ENCODE data around the gene DPY19L3. TPM values are rescaled to one million over a fixed set of nuclear protein-coding genes. Genes with fewer than 3 reads are reported as not detected.

The DPY19L3 gene, protein sequence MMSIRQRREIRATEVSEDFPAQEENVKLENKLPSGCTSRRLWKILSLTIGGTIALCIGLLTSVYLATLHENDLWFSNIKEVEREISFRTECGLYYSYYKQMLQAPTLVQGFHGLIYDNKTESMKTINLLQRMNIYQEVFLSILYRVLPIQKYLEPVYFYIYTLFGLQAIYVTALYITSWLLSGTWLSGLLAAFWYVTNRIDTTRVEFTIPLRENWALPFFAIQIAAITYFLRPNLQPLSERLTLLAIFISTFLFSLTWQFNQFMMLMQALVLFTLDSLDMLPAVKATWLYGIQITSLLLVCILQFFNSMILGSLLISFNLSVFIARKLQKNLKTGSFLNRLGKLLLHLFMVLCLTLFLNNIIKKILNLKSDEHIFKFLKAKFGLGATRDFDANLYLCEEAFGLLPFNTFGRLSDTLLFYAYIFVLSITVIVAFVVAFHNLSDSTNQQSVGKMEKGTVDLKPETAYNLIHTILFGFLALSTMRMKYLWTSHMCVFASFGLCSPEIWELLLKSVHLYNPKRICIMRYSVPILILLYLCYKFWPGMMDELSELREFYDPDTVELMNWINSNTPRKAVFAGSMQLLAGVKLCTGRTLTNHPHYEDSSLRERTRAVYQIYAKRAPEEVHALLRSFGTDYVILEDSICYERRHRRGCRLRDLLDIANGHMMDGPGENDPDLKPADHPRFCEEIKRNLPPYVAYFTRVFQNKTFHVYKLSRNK
- 24.8 and 25.9 TPM in 2 replicates for total RNA-seq

DNA sequence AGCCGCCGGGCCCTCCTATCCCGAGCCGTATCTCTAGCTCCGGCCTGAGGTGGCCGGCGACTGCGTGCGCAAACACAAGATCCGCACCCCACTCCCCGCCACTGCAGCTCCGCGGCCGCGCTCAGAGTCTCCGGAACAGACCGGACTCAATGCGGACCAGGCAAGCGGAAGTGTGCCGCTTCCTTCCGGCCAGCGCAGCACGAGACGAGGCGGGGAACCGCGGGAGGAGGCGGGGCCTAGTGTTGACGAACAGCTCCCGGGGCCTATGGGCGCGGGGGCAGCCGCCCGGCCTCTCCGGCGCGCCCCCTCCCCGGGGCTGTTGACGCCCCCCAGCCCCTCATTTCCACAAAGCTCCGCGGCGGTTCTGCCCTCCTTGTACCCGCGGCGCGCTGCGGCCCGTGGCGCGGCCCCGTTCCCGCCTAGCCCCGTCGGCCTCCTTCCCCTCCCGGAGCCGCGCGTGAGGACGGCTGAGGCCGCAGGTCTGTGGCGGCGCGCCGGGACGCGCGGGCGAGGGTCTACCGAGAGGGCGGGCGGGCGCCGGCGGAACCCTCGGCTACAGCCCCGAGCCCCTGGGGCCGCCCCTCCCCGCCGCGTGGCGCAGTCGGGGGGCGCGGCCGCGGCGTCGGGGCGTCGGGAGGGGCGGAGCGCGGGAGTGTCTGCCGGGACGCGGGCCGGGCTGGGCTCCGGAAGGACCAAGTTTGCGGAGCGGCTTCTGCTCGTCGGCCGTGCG lies at the start of gene DPY19L3:
TSS of gene DPY19L3 (plus strand) at position 340 of the 730 bp plus-strand sequence. CDS start 2,484 bp downstream, outside the sequence.

Other genes starting within 250 kb of the DPY19L3 start
- gene ZNF507, start 60.2 kb upstream of the DPY19L3 start, total RNA-seq, result 6.1 and 10.3 TPM in 2 replicates
- 155 and 168 TPM in 2 replicates for gene PDCD5, start 175.4 kb downstream of the DPY19L3 start, total RNA-seq

All from myometrial cell (primary cell).